Type B pancreatic cell (in vitro differentiated cells): ENCODE data around the gene SDF4. TPM values are rescaled to one million over a fixed set of nuclear protein-coding genes. Genes with fewer than 3 reads are reported as not detected.

ENCODE experiments used
- DNase-seq: peaks from one replicate; pipeline ENCODE4 v3.0.0; 2021; ENCODE audit warnings: mixed read lengths; ENCODE audit not compliant: unreplicated experiment; ENCODE audit errors: extremely low spot score
- H3K27ac Mint-ChIP-seq: 2 replicates; pipeline ENCODE4 v1.8.0; 2021; ENCODE audit warnings: mild to moderate bottlenecking, mixed read lengths
- H3K27me3 Mint-ChIP-seq: 2 replicates; pipeline ENCODE4 v1.8.0; 2021; ENCODE audit warnings: mixed read lengths
- H3K36me3 Mint-ChIP-seq: 2 replicates; pipeline ENCODE4 v1.8.0; 2021; ENCODE audit warnings: mixed read lengths
- H3K4me1 Mint-ChIP-seq: one replicate; pipeline ENCODE4 v1.8.0; 2021; ENCODE audit warnings: mixed read lengths; ENCODE audit not compliant: unreplicated experiment
- H3K4me3 Mint-ChIP-seq: 2 replicates; pipeline ENCODE4 v1.8.0; 2021; ENCODE audit warnings: mild to moderate bottlenecking, mixed read lengths
- H3K9me3 Mint-ChIP-seq: 2 replicates; pipeline ENCODE4 v1.8.0; 2021; ENCODE audit warnings: mixed read lengths
- CTCF ChIP-seq: fragments of 200-600 bp; sonication (generic); conservative IDR thresholded peaks from 2 replicates; pipeline ENCODE4 v1.5.0; 2021; ENCODE audit warnings: antibody characterized with exemption, mild to moderate bottlenecking
- total RNA-seq: library from RNA; stranded (reverse); gene quantifications from 2 replicates; pipeline ENCODE4 v1.2.1, GENCODE V29; 2021; ENCODE audit warnings: low replicate concordance

The SDF4 gene
- total RNA-seq, 1 donor from 2014 or later = 116 TPM

- Mint-ChIP-seq H3K27me3 (no peaks in the 10 kb centered on the region), H3K9me3 (no peaks in the 10 kb centered on the region)
- TF ChIP-seq CTCF = no peak
Observed at GRCh38 chr1:1227386-1227785, 4.4 kb downstream of the SDF4 start.

GRCh38 chr1:1226566-1227362 lies 5.0 kb downstream of the SDF4 start:
- peaks cover 14% of the 10 kb centered on the region for H3K36me3 Mint-ChIP-seq
- DNase-seq = no peak
- H3K27me3 Mint-ChIP-seq = no peaks in the 10 kb centered on the region

More at GRCh38 chr1:1227386-1227785, 4.4 kb downstream of the SDF4 start:
- no peak overlapping the region for H3K4me3 Mint-ChIP-seq
- H3K4me1 Mint-ChIP-seq = peaks cover 9% of the 10 kb centered on the region
- peaks cover 14% of the 10 kb centered on the region for H3K36me3 Mint-ChIP-seq
- no peak for DNase-seq
- H3K27ac Mint-ChIP-seq = no peak overlapping the region

GRCh38 chr1:1225913-1226312 lies 5.9 kb downstream of the SDF4 start:
- Mint-ChIP-seq H3K4me1 (peaks cover 9% of the 10 kb centered on the region), H3K36me3 (peaks cover 14% of the 10 kb centered on the region)

More at GRCh38 chr1:1226566-1227362, 5.0 kb downstream of the SDF4 start:
- no peak overlapping the region for H3K4me3 Mint-ChIP-seq
- no peak overlapping the region for H3K27ac Mint-ChIP-seq
- no peak for TF ChIP-seq CTCF
- peaks cover 9% of the 10 kb centered on the region for H3K4me1 Mint-ChIP-seq
- H3K9me3 Mint-ChIP-seq = no peaks in the 10 kb centered on the region

GRCh38 chr1:1225238-1225845 lies 6.5 kb downstream of the SDF4 start:
- Mint-ChIP-seq H3K36me3 (peaks cover 18% of the 10 kb centered on the region), H3K4me3 (no peak overlapping the region), H3K9me3 (no peaks in the 10 kb centered on the region), H3K4me1 (peaks cover 5% of the 10 kb centered on the region), H3K27me3 (no peaks in the 10 kb centered on the region), H3K27ac (no peak overlapping the region)
- DNase-seq = no peak
- TF ChIP-seq CTCF = no peak

More at GRCh38 chr1:1225913-1226312, 5.9 kb downstream of the SDF4 start:
- H3K4me3 Mint-ChIP-seq = no peak overlapping the region
- no peaks in the 10 kb centered on the region for H3K9me3 Mint-ChIP-seq
- H3K27ac Mint-ChIP-seq = no peak overlapping the region
- DNase-seq = no peak
- no peaks in the 10 kb centered on the region for H3K27me3 Mint-ChIP-seq
- no peak for TF ChIP-seq CTCF

- TF ChIP-seq CTCF = no peak
- Mint-ChIP-seq H3K4me3 (no peak overlapping the region), H3K27ac (no peak overlapping the region), H3K27me3 (no peaks in the 10 kb centered on the region), H3K9me3 (no peaks in the 10 kb centered on the region), H3K4me1 (no peaks in the 10 kb centered on the region), H3K36me3 (peaks cover 14% of the 10 kb centered on the region)
- no peak for DNase-seq
Observed at GRCh38 chr1:1223891-1224290, 7.9 kb downstream of the SDF4 start.
